Measurements from ENCODE around the gene OR1F1. TPM values are rescaled to one million over a fixed set of nuclear protein-coding genes. Genes with fewer than 3 reads are reported as not detected.
A peak's percentile ranks its signal among the peaks of the same experiment; 100 is the strongest.

Gene OR1F1
- total and polyA plus RNA-seq, 9 of the 15 experiments (the other 6 are each of a cell fraction or from before 2014, with no cell fraction given), result 0.15 to 0.61 (median 0.35) TPM; not detected in 3

DNA sequence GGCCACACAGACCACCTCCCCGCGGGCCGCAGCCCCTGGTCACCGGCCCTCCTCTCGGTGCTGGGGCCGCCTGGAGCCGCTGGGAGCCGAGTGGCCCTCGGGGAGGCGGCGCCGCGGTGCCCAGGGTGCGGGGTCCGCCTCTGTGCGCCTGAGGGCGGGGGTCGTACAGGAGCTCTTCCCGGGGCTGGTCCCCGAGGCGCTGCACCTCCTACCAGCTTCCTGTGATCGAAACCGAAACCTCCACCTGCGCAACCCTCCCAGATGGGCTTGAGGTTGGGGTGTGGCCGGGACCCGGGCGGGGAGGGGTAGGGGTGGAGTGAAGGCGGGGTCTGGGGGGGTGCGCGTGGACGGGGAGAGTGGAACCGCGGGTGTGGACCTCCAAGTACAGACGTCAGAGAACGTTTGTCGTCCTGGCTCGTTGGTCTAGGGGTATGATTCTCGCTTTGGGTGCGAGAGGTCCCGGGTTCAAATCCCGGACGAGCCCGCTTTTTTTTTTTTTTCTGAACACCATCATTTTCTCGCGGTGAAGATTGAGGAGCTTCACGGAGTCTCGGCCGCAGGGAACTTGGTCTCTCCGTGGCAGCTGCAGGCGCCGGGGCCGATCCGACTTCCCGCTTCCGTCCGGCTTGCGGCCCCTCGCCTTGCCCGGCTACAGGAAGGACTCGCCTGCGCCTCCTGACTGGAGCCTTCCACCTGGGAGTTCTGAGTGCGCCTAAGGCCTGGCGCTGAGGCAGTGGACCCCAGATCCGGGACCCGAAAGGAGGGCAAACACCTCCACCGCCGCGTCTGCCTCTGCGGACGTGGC lies 29.3 kb upstream of the OR1F1 start (continued):
- TF ChIP-seq SMAD1 (IDR thresholded peaks at IDR 0.05; ENCODE audit: low read depth, low read length, partially characterized antibody) (no peak), ELF2 (CRISPR knock-in tag; IDR thresholded peaks at IDR 0.05) (no peak), NR3C1 (CRISPR knock-in tag; IDR thresholded peaks at IDR 0.05) (no peak), RBBP5 (IDR thresholded peaks at IDR 0.05; ENCODE audit: borderline replicate concordance, insufficient read depth, low read length, poor library complexity, severe bottlenecking) (peak; percentile 57), STAG1 (CRISPR knock-in tag; IDR thresholded peaks at IDR 0.05; ENCODE audit: borderline replicate concordance) (no peak), RFX1 (IDR thresholded peaks at IDR 0.05) (no peak), HMG20B (CRISPR knock-in tag; IDR thresholded peaks at IDR 0.05) (no peak), KLF13 (tag; IDR thresholded peaks at IDR 0.05; ENCODE audit: borderline replicate concordance, low read depth) (no peak), PHTF2 (CRISPR knock-in tag; IDR thresholded peaks at IDR 0.05) (no peak), HDAC1 (IDR thresholded peaks at IDR 0.05) (no peak), ZNF224 (CRISPR knock-in tag; IDR thresholded peaks at IDR 0.05) (no peak)
- TF ChIP-seq, protein P1, sequence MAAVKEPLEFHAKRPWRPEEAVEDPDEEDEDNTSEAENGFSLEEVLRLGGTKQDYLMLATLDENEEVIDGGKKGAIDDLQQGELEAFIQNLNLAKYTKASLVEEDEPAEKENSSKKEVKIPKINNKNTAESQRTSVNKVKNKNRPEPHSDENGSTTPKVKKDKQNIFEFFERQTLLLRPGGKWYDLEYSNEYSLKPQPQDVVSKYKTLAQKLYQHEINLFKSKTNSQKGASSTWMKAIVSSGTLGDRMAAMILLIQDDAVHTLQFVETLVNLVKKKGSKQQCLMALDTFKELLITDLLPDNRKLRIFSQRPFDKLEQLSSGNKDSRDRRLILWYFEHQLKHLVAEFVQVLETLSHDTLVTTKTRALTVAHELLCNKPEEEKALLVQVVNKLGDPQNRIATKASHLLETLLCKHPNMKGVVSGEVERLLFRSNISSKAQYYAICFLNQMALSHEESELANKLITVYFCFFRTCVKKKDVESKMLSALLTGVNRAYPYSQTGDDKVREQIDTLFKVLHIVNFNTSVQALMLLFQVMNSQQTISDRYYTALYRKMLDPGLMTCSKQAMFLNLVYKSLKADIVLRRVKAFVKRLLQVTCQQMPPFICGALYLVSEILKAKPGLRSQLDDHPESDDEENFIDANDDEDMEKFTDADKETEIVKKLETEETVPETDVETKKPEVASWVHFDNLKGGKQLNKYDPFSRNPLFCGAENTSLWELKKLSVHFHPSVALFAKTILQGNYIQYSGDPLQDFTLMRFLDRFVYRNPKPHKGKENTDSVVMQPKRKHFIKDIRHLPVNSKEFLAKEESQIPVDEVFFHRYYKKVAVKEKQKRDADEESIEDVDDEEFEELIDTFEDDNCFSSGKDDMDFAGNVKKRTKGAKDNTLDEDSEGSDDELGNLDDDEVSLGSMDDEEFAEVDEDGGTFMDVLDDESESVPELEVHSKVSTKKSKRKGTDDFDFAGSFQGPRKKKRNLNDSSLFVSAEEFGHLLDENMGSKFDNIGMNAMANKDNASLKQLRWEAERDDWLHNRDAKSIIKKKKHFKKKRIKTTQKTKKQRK (IDR thresholded peaks at IDR 0.05; ENCODE audit: borderline replicate concordance, low read depth, low read length), result no peak
- TF ChIP-seq, protein P2, sequence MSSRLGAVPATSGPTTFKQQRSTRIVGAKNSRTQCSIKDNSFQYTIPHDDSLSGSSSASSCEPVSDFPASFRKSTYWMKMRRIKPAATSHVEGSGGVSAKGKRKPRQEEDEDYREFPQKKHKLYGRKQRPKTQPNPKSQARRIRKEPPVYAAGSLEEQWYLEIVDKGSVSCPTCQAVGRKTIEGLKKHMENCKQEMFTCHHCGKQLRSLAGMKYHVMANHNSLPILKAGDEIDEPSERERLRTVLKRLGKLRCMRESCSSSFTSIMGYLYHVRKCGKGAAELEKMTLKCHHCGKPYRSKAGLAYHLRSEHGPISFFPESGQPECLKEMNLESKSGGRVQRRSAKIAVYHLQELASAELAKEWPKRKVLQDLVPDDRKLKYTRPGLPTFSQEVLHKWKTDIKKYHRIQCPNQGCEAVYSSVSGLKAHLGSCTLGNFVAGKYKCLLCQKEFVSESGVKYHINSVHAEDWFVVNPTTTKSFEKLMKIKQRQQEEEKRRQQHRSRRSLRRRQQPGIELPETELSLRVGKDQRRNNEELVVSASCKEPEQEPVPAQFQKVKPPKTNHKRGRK (tag; IDR thresholded peaks at IDR 0.05), result no peak
- TF ChIP-seq, protein P3, sequence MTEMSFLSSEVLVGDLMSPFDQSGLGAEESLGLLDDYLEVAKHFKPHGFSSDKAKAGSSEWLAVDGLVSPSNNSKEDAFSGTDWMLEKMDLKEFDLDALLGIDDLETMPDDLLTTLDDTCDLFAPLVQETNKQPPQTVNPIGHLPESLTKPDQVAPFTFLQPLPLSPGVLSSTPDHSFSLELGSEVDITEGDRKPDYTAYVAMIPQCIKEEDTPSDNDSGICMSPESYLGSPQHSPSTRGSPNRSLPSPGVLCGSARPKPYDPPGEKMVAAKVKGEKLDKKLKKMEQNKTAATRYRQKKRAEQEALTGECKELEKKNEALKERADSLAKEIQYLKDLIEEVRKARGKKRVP (CRISPR knock-in tag; IDR thresholded peaks at IDR 0.05), result no peak
- TF ChIP-seq, protein P4, sequence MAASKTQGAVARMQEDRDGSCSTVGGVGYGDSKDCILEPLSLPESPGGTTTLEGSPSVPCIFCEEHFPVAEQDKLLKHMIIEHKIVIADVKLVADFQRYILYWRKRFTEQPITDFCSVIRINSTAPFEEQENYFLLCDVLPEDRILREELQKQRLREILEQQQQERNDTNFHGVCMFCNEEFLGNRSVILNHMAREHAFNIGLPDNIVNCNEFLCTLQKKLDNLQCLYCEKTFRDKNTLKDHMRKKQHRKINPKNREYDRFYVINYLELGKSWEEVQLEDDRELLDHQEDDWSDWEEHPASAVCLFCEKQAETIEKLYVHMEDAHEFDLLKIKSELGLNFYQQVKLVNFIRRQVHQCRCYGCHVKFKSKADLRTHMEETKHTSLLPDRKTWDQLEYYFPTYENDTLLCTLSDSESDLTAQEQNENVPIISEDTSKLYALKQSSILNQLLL (CRISPR knock-in tag; IDR thresholded peaks at IDR 0.05; ENCODE audit: borderline replicate concordance), result no peak
- TF ChIP-seq, protein P5, sequence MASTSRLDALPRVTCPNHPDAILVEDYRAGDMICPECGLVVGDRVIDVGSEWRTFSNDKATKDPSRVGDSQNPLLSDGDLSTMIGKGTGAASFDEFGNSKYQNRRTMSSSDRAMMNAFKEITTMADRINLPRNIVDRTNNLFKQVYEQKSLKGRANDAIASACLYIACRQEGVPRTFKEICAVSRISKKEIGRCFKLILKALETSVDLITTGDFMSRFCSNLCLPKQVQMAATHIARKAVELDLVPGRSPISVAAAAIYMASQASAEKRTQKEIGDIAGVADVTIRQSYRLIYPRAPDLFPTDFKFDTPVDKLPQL (IDR thresholded peaks at IDR 0.05; ENCODE audit: extremely low read depth, insufficient read length), result no peak
